Measurements from ENCODE around the gene SERPINB2. TPM values are rescaled to one million over a fixed set of nuclear protein-coding genes. Genes with fewer than 3 reads are reported as not detected.
"Not testable (repeated sequence)": the region's sequence is repeated elsewhere in the genome, so short reads cannot be mapped to it uniquely, and the experiment has no call there.

Gene SERPINB2
- polyA plus RNA-seq, 4 donors = 0.03 to 0.81 (median 0.38) TPM

DNA sequence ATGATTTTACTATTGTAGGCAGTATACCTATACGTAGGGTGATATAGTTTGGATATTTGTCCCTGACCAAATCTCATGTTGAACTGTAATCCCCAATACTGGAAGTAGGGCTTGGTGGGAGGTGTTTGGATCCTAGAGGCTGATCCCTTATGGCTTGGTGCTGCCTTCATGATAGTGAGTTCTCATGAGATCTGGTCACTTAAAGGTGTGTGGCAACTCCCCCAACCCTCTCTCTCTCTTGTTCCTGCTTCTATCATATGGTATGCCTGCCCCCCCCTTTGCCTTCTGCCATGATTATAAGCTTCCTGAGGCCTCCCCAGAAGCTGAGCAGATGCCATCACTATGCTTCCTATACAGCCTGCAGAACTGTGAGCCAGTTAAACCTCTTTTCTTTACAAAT is 18.6 kb downstream of the SERPINB2 start:
- Histone ChIP-seq H3K4me1 (ENCODE audit: control insufficient read depth in 3 of 3, insufficient read depth in 2 of 3, low read depth in 1 of 3, low read length in 2 of 3) (no peaks in the 10 kb centered on the region), H3K36me3 (ENCODE audit: control insufficient read depth in 3 of 3, insufficient read depth in 2 of 3, low read depth in 1 of 3, low read length in 3 of 3) (no peaks in the 10 kb centered on the region), H3K27me3 (ENCODE audit: control insufficient read depth in 3 of 3, insufficient read depth in 3 of 3, low read length in 3 of 3) (no peaks in the 10 kb centered on the region), H3K9me3 (ENCODE audit: control insufficient read depth in 2 of 2, insufficient read depth in 1 of 2, low read depth in 1 of 2, low read length in 1 of 2) (no peaks in the 10 kb centered on the region), H3K4me3 (ENCODE audit: low read depth in 1 of 3, low read length in 3 of 3) (no peak overlapping the region), H3K27ac (ENCODE audit: low read depth in 1 of 3, low read length in 2 of 3) (no peak overlapping the region)
- 89 to 90% (median 90%) methylated on average over 1 of the region's 1 CpG for WGBS, 3 donors
- FAIRE-seq (no peak), DNase-seq (no peak)

DNA sequence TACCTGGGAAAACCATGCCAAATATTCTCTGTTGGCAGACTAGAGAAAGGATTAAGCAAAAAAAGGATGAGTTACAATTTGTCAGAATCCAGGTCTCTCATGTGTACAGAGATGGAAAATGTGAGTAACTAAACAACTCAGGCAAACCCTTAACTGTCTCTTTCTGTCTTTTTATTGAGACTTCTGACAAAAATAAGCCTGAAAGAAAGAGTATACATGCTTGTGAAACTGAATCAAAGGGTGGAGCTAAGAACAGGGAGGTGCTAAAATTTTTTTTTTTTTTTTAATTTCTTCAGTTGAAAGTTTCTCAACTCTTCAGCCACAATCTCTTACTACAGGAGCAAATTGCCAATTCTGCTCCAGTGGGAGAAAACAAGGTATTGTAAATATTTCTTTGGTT is 20.2 kb downstream of the SERPINB2 start, which contains the start of gene SERPINB10:
Gene SERPINB10 (plus strand): TSS at position 295 of the 400 bp plus-strand sequence. CDS start 7,553 bp downstream, outside the sequence.
- no peak for DNase-seq
- H3K27ac ChIP-seq (ENCODE audit: low read depth in 1 of 3, low read length in 2 of 3) = no peak within 1 kb of the TSS
- FAIRE-seq = no peak

DNA sequence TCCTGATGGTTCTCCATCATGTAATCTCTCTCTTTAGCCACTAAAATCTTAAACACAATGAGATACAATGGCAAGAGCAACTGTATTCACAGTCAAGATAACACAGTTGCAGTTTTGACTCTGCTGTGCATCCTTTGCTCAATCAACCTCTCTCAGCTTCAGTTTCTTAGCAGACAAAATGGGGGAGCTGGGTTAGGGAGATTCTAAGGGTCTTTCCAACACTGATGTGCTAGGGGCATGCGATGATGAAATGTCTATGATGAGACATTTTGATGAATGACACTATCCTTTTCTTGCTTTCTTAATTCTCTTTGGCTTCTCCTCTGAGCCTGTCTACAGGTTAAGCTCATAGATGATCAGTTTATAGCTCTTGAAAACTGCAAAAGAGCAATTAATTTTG is 21.4 kb downstream of the SERPINB2 start:
- H3K36me3 ChIP-seq (ENCODE audit: control insufficient read depth in 3 of 3, insufficient read depth in 2 of 3, low read depth in 1 of 3, low read length in 3 of 3) = no peaks in the 10 kb centered on the region
- no peak overlapping the region for H3K4me3 ChIP-seq (ENCODE audit: low read depth in 1 of 3, low read length in 3 of 3)
- 67 to 89% (median 82%) methylated on average over 1 of the region's 1 CpG for WGBS, 3 donors
- no peak overlapping the region for H3K27ac ChIP-seq (ENCODE audit: low read depth in 1 of 3, low read length in 2 of 3)
- no peaks in the 10 kb centered on the region for H3K9me3 ChIP-seq (ENCODE audit: control insufficient read depth in 2 of 2, insufficient read depth in 1 of 2, low read depth in 1 of 2, low read length in 1 of 2)
- no peak for DNase-seq
- no peaks in the 10 kb centered on the region for H3K27me3 ChIP-seq (ENCODE audit: control insufficient read depth in 3 of 3, insufficient read depth in 3 of 3, low read length in 3 of 3)
- no peak for FAIRE-seq
- H3K4me1 ChIP-seq (ENCODE audit: control insufficient read depth in 3 of 3, insufficient read depth in 2 of 3, low read depth in 1 of 3, low read length in 2 of 3) = no peaks in the 10 kb centered on the region

More for the DNA sequence above, 20.2 kb downstream of the SERPINB2 start, which contains the start of gene SERPINB10:
- H3K9me3 ChIP-seq (ENCODE audit: control insufficient read depth in 2 of 2, insufficient read depth in 1 of 2, low read depth in 1 of 2, low read length in 1 of 2) = no peaks in the 10 kb centered on the region
- no peaks in the 10 kb centered on the region for H3K4me1 ChIP-seq (ENCODE audit: control insufficient read depth in 3 of 3, insufficient read depth in 2 of 3, low read depth in 1 of 3, low read length in 2 of 3)
- H3K36me3 ChIP-seq (ENCODE audit: control insufficient read depth in 3 of 3, insufficient read depth in 2 of 3, low read depth in 1 of 3, low read length in 3 of 3) = no peaks in the 10 kb centered on the region
- H3K27me3 ChIP-seq (ENCODE audit: control insufficient read depth in 3 of 3, insufficient read depth in 3 of 3, low read length in 3 of 3) = no peaks in the 10 kb centered on the region
- H3K4me3 ChIP-seq (ENCODE audit: low read depth in 1 of 3, low read length in 3 of 3) = no peak within 1 kb of the TSS

DNA sequence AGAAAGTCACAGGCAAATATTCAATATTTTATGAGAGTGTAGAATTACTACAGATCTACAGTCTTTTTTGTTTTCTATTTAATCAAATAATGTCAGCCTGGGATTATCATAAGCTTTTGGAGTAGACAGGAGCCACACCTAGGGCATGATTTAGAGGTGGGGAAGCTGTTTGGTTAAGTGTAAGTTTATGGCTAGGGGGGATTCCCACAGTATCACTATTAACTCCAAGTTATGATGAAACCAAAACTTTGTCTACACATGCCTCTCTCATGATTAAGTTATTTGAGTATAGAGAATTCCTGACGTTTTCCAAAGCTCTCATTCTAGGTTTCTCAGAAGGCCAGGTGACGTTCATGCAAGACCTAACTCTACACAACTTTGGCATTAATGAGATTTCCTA is 22.4 kb downstream of the SERPINB2 start:
- no peak for FAIRE-seq

DNA sequence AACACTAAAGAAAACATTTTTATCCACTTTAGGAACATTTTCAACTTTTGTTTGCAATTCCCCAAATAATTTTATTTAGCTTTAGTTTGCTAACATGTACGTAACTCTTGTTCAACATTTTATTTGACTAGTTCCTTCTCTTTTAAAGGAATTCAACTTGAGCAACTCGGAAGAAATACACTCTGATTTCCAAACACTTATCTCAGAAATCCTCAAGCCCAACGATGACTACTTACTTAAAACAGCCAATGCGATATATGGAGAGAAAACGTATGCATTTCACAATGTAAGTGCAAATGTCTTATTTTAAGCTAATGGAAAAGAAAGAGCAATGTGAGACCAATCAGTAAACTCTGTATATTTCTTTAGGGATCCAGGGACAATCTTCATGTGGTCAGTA is 30.3 kb downstream of the SERPINB2 start:
- peaks cover 0 to 2% (median 0%) of the 10 kb centered on the region in 3 donors for H3K27me3 ChIP-seq (ENCODE audit: control insufficient read depth in 3 of 3, insufficient read depth in 3 of 3, low read length in 3 of 3)
- DNase-seq (no peak), FAIRE-seq (no peak)
- H3K4me3 ChIP-seq (ENCODE audit: low read depth in 1 of 3, low read length in 3 of 3) = no peak overlapping the region
- no peaks in the 10 kb centered on the region for H3K4me1 ChIP-seq (ENCODE audit: control insufficient read depth in 3 of 3, insufficient read depth in 2 of 3, low read depth in 1 of 3, low read length in 2 of 3)
- H3K9me3 ChIP-seq (ENCODE audit: control insufficient read depth in 2 of 2, insufficient read depth in 1 of 2, low read depth in 1 of 2, low read length in 1 of 2) = no peaks in the 10 kb centered on the region
- WGBS, 3 donors = 80 to 85% (median 84%) methylated on average over 5 of the region's 5 CpGs
- no peaks in the 10 kb centered on the region for H3K36me3 ChIP-seq (ENCODE audit: control insufficient read depth in 3 of 3, insufficient read depth in 2 of 3, low read depth in 1 of 3, low read length in 3 of 3)
- no peak overlapping the region for H3K27ac ChIP-seq (ENCODE audit: low read depth in 1 of 3, low read length in 2 of 3)

More for the DNA sequence above, 22.4 kb downstream of the SERPINB2 start:
- Histone ChIP-seq H3K27me3 (ENCODE audit: control insufficient read depth in 3 of 3, insufficient read depth in 3 of 3, low read length in 3 of 3) (no peaks in the 10 kb centered on the region), H3K4me1 (ENCODE audit: control insufficient read depth in 3 of 3, insufficient read depth in 2 of 3, low read depth in 1 of 3, low read length in 2 of 3) (no peaks in the 10 kb centered on the region), H3K36me3 (ENCODE audit: control insufficient read depth in 3 of 3, insufficient read depth in 2 of 3, low read depth in 1 of 3, low read length in 3 of 3) (no peaks in the 10 kb centered on the region), H3K4me3 (ENCODE audit: low read depth in 1 of 3, low read length in 3 of 3) (no peak overlapping the region), H3K9me3 (ENCODE audit: control insufficient read depth in 2 of 2, insufficient read depth in 1 of 2, low read depth in 1 of 2, low read length in 1 of 2) (no peaks in the 10 kb centered on the region), H3K27ac (ENCODE audit: low read depth in 1 of 3, low read length in 2 of 3) (no peak overlapping the region)
- WGBS, 3 donors = 54 to 65% (median 57%) methylated on average over 2 of the region's 2 CpGs
- no peak for DNase-seq

DNA sequence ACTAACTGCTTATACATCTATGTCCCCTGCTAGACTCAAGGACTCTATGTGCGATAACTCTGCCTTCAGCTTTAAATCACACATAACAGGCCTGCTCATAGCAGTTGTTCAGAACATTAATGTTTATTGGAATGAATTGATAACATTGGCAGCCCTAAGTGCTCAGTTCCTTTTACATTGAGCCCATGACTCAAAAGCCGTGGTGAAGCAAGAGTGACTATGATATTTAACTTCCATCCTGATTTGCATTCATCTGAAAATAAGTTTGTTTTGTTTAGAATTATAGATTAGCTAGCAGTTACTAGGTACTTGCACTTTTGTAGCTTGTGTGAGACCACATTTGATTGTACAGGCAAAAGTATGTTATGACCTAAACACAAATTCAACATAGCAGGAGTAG is 34.5 kb downstream of the SERPINB2 start:
- 86 to 91% (median 87%) methylated on average over 2 of the region's 2 CpGs for WGBS, 3 donors
- DNase-seq (no peak), FAIRE-seq (no peak)

DNA sequence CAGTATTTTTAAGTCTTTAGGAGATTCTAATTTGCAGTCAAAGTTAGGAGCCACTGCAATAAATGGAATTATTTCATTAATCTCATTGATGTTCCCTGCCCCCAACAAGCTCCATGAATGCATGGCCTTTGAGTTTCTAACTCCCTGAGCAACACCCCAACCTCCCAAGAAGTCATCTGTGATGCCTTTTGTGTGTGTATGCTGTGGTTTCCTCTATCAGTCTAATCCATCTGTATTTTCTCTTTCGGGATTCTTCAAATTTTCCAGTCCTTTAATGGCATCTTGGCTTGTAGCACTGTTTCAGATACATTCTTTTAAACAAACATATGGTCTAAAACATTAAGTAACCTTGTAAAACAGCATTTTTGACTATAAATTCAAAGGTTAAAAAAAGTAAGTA is 37.0 kb downstream of the SERPINB2 start:
- DNase-seq = no peak
- FAIRE-seq = no peak
- 52 to 79% (median 70%) methylated on average over 1 of the region's 1 CpG for WGBS, 3 donors

More for the DNA sequence above, 34.5 kb downstream of the SERPINB2 start:
- H3K36me3 ChIP-seq (ENCODE audit: control insufficient read depth in 3 of 3, insufficient read depth in 2 of 3, low read depth in 1 of 3, low read length in 3 of 3) = no peaks in the 10 kb centered on the region
- H3K4me3 ChIP-seq (ENCODE audit: low read depth in 1 of 3, low read length in 3 of 3) = no peak overlapping the region
- peaks cover 0 to 4% (median 0%) of the 10 kb centered on the region in 3 donors for H3K27me3 ChIP-seq (ENCODE audit: control insufficient read depth in 3 of 3, insufficient read depth in 3 of 3, low read length in 3 of 3)
- H3K9me3 ChIP-seq (ENCODE audit: control insufficient read depth in 2 of 2, insufficient read depth in 1 of 2, low read depth in 1 of 2, low read length in 1 of 2) = no peaks in the 10 kb centered on the region
- H3K27ac ChIP-seq (ENCODE audit: low read depth in 1 of 3, low read length in 2 of 3) = no peak overlapping the region
- no peaks in the 10 kb centered on the region for H3K4me1 ChIP-seq (ENCODE audit: control insufficient read depth in 3 of 3, insufficient read depth in 2 of 3, low read depth in 1 of 3, low read length in 2 of 3)

DNA sequence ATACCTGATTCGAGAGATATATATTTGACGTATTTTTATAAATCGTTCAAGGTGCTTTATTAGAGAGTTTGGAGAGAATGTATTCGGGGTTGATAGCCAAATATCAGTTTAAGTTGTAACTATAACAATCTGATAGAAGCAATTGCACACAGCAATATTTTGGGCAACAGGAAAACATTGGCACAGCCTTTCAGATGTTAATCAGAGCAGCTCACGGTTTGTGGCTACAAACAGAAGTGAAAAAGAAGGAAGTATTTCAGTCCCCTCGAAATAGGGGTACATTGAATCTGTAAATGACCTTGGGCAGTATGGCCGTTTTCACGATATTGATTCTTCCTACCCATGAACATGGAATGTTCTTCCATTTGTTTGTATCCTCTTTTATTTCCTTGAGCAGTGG is 40.8 kb downstream of the SERPINB2 start:
- no peak for FAIRE-seq

More for the DNA sequence above, 37.0 kb downstream of the SERPINB2 start:
- no peaks in the 10 kb centered on the region for H3K4me1 ChIP-seq (ENCODE audit: control insufficient read depth in 3 of 3, insufficient read depth in 2 of 3, low read depth in 1 of 3, low read length in 2 of 3)
- H3K4me3 ChIP-seq (ENCODE audit: low read depth in 1 of 3, low read length in 3 of 3) = no peak overlapping the region
- no peaks in the 10 kb centered on the region for H3K9me3 ChIP-seq (ENCODE audit: control insufficient read depth in 2 of 2, insufficient read depth in 1 of 2, low read depth in 1 of 2, low read length in 1 of 2)
- H3K27ac ChIP-seq (ENCODE audit: low read depth in 1 of 3, low read length in 2 of 3) = no peak overlapping the region
- H3K27me3 ChIP-seq (ENCODE audit: control insufficient read depth in 3 of 3, insufficient read depth in 3 of 3, low read length in 3 of 3) = peaks cover 0 to 4% (median 0%) of the 10 kb centered on the region in 3 donors
- no peaks in the 10 kb centered on the region for H3K36me3 ChIP-seq (ENCODE audit: control insufficient read depth in 3 of 3, insufficient read depth in 2 of 3, low read depth in 1 of 3, low read length in 3 of 3)

DNA sequence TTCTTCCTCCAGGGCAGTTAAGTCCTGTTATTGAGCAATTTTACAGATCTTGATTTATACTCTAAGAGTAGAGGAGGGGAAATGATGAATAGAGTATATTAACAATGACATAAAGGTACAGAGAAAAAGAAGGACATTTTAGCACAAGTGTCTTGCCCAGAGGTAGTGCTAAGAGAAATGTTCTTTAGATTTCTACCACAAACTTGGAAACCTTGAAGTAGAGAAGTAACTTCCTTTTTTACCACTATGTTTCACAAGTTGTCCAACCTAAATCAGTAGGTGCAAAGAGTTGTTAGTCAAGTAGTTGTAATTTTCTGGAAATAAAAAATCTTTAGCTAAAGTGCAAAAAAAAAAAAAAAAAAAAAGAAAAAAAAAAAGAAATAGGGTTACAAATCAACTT is 41.9 kb downstream of the SERPINB2 start:
- FAIRE-seq; H3K4me3 ChIP-seq (ENCODE audit: low read depth in 1 of 3, low read length in 3 of 3); H3K27me3 ChIP-seq (ENCODE audit: control insufficient read depth in 3 of 3, insufficient read depth in 3 of 3, low read length in 3 of 3); H3K4me1 ChIP-seq (ENCODE audit: control insufficient read depth in 3 of 3, insufficient read depth in 2 of 3, low read depth in 1 of 3, low read length in 2 of 3); H3K27ac ChIP-seq (ENCODE audit: low read depth in 1 of 3, low read length in 2 of 3); H3K36me3 ChIP-seq (ENCODE audit: control insufficient read depth in 3 of 3, insufficient read depth in 2 of 3, low read depth in 1 of 3, low read length in 3 of 3); DNase-seq; H3K9me3 ChIP-seq (ENCODE audit: control insufficient read depth in 2 of 2, insufficient read depth in 1 of 2, low read depth in 1 of 2, low read length in 1 of 2): not testable (repeated sequence)

More for the DNA sequence above, 40.8 kb downstream of the SERPINB2 start:
- Histone ChIP-seq H3K9me3 (ENCODE audit: control insufficient read depth in 2 of 2, insufficient read depth in 1 of 2, low read depth in 1 of 2, low read length in 1 of 2) (no peaks in the 10 kb centered on the region), H3K27ac (ENCODE audit: low read depth in 1 of 3, low read length in 2 of 3) (no peak overlapping the region), H3K4me1 (ENCODE audit: control insufficient read depth in 3 of 3, insufficient read depth in 2 of 3, low read depth in 1 of 3, low read length in 2 of 3) (no peaks in the 10 kb centered on the region), H3K36me3 (ENCODE audit: control insufficient read depth in 3 of 3, insufficient read depth in 2 of 3, low read depth in 1 of 3, low read length in 3 of 3) (no peaks in the 10 kb centered on the region), H3K4me3 (ENCODE audit: low read depth in 1 of 3, low read length in 3 of 3) (no peak overlapping the region), H3K27me3 (ENCODE audit: control insufficient read depth in 3 of 3, insufficient read depth in 3 of 3, low read length in 3 of 3) (peaks cover 0 to 2% (median 0%) of the 10 kb centered on the region in 3 donors)
- WGBS, 3 donors = 65 to 76% (median 67%) methylated on average over 8 of the region's 8 CpGs
- DNase-seq = no peak
